ENCODE measurements around the gene FADS3.

GRCh38 chr11:61904539-61905048, 13.2 kb upstream of the FADS3 start:
- no peak for TF ChIP-seq CTCF (IDR thresholded peaks at IDR 0.05)
- no peak for TF ChIP-seq POLR2A (IDR thresholded peaks at IDR 0.05)
